GM23338 (cell line): ENCODE results near the gene OR51T1. TPM values are rescaled to one million over a fixed set of nuclear protein-coding genes. Genes with fewer than 3 reads are reported as not detected.

Experiments used
- ATAC-seq: fragments of 200-7000 bp; cut with Tn5 transposase; 3 replicates; pipeline ENCODE4 v1.9.1; 2020
- DNase-seq: peaks from one replicate; pipeline ENCODE4 v3.0.0-alpha.2; 2015; ENCODE audit warnings: low spot score
- H2AFZ ChIP-seq: fragments of 200-600 bp; sonication (generic); 2 replicates; pipeline ENCODE4 v1.8.0; 2016; ENCODE audit warnings: antibody characterized with exemption, mild to moderate bottlenecking, moderate library complexity
- H3F3A ChIP-seq: fragments of 200-600 bp; sonication (generic); replicated peaks from 2 replicates; pipeline ENCODE4 v1.8.0; 2017; ENCODE audit warnings: antibody characterized with exemption, mixed run types, low read depth
- H3K27ac ChIP-seq: fragments of 200-600 bp; sonication (generic); 2 replicates; pipeline ENCODE4 v1.6.1; 2016; ENCODE audit warnings: low read depth
- H3K27me3 ChIP-seq: fragments of 200-600 bp; sonication (generic); 2 replicates; pipeline ENCODE4 v1.8.0; 2016; ENCODE audit warnings: mild to moderate bottlenecking, mixed run types, moderate library complexity; ENCODE audit not compliant: insufficient read depth
- H3K36me3 ChIP-seq: fragments of 200-600 bp; sonication (generic); 2 replicates; pipeline ENCODE4 v1.8.0; 2016; ENCODE audit warnings: mild to moderate bottlenecking; ENCODE audit not compliant: insufficient read depth
- H3K4me1 ChIP-seq: fragments of 200-600 bp; sonication (generic); 2 replicates; pipeline ENCODE4 v1.8.0; 2016; ENCODE audit warnings: mild to moderate bottlenecking, moderate library complexity; ENCODE audit not compliant: insufficient read depth
- H3K4me2 ChIP-seq: fragments of 200-600 bp; sonication (generic); 2 replicates; pipeline ENCODE4 v1.7.1; 2017; ENCODE audit warnings: mixed run types
- H3K4me3 ChIP-seq: fragments of 200-600 bp; sonication (generic); 2 replicates; pipeline ENCODE4 v1.6.1; 2016; ENCODE audit warnings: mixed run types
- H3K79me2 ChIP-seq: fragments of 200-600 bp; sonication (generic); replicated peaks from 2 replicates; pipeline ENCODE4 v1.8.0; 2017; ENCODE audit warnings: mild to moderate bottlenecking; ENCODE audit not compliant: insufficient read depth
- H3K9me2 ChIP-seq: fragments of 200-600 bp; sonication (generic); 2 replicates; pipeline ENCODE4 v1.8.0; 2017; ENCODE audit not compliant: insufficient read depth
- H4K20me1 ChIP-seq: fragments of 200-600 bp; sonication (generic); replicated peaks from 2 replicates; pipeline ENCODE4 v1.8.0; 2017; ENCODE audit warnings: mild to moderate bottlenecking; ENCODE audit not compliant: insufficient read depth
- H3K27ac Mint-ChIP-seq: 2 replicates; pipeline ENCODE4 v1.8.0; 2020; ENCODE audit warnings: inconsistent platforms, mild to moderate bottlenecking, moderate library complexity, mixed read lengths
- H3K27me3 Mint-ChIP-seq: 3 replicates; pipeline ENCODE4 v1.8.0; 2022; ENCODE audit warnings: low read depth, mild to moderate bottlenecking, moderate library complexity, mixed read lengths, inconsistent platforms; ENCODE audit not compliant: insufficient read depth, poor library complexity
- H3K36me3 Mint-ChIP-seq: 3 replicates; pipeline ENCODE4 v1.8.0; 2021; ENCODE audit warnings: low read depth, mild to moderate bottlenecking, inconsistent platforms, moderate library complexity, mixed read lengths
- H3K4me1 Mint-ChIP-seq: 3 replicates; pipeline ENCODE4 v1.8.0; 2020; ENCODE audit warnings: mild to moderate bottlenecking, inconsistent platforms, mixed read lengths
- H3K4me3 Mint-ChIP-seq: 3 replicates; pipeline ENCODE4 v1.8.0; 2021; ENCODE audit warnings: moderate library complexity, mild to moderate bottlenecking, inconsistent platforms, mixed read lengths
- H3K9me3 Mint-ChIP-seq: 3 replicates; pipeline ENCODE4 v1.8.0; 2020; ENCODE audit warnings: moderate library complexity, mild to moderate bottlenecking, inconsistent platforms, mixed read lengths
- CREB1 ChIP-seq: fragments of 250-450 bp; sonication (Bioruptor Pico); IDR thresholded peaks from 2 replicates; pipeline ENCODE4 v1.5.0; 2020; ENCODE audit warnings: low read depth, mild to moderate bottlenecking, moderate library complexity
- EZH2 ChIP-seq: fragments of 200-600 bp; sonication (generic); IDR thresholded peaks from one replicate; pipeline ENCODE4 v1.8.0; 2017; ENCODE audit warnings: antibody characterized with exemption, mild to moderate bottlenecking, low read depth; ENCODE audit not compliant: unreplicated experiment
- EZH2phosphoT487 ChIP-seq: fragments of 200-600 bp; sonication (generic); IDR thresholded peaks from one replicate; pipeline ENCODE4 v1.8.1; 2018; ENCODE audit warnings: antibody characterized with exemption; ENCODE audit not compliant: unreplicated experiment
- JUNB ChIP-seq: IDR thresholded peaks from one replicate; pipeline ENCODE4 v1.6.1; 2016; ENCODE audit warnings: antibody characterized with exemption; ENCODE audit not compliant: unreplicated experiment
- NANOG ChIP-seq: IDR thresholded peaks from 2 replicates; pipeline ENCODE4 v1.6.1; 2016; ENCODE audit warnings: antibody characterized with exemption, borderline replicate concordance
- POLR2AphosphoS5 ChIP-seq: IDR thresholded peaks from 2 replicates; pipeline ENCODE4 v1.6.1; 2016; ENCODE audit warnings: antibody characterized with exemption, low read depth
- STAT1 ChIP-seq: IDR thresholded peaks from one replicate; pipeline ENCODE4 v1.6.1; 2016; ENCODE audit warnings: antibody characterized with exemption; ENCODE audit not compliant: unreplicated experiment
- ZNF114 ChIP-seq: fragments of 250-450 bp; sonication (Bioruptor Pico); IDR thresholded peaks from 2 replicates; pipeline ENCODE4 v1.5.0; 2020; ENCODE audit warnings: mild to moderate bottlenecking, moderate library complexity
- ZNF331 ChIP-seq: fragments of 250-450 bp; sonication (Bioruptor Pico); IDR thresholded peaks from 2 replicates; pipeline ENCODE4 v1.5.0; 2020; ENCODE audit warnings: low read depth, mild to moderate bottlenecking, moderate library complexity
- polyA plus RNA-seq: library from polyadenylated mRNA; unstranded; fragments of >200 nt; fragmentation: Nextera tagmentation; extraction: Ambion mirVana; gene quantifications from 2 replicates; pipeline ENCODE4 v1.2.1, GENCODE V29; 2016
- total RNA-seq: library from RNA; depleted of rRNA; stranded (reverse); fragments of >200 nt; shearing (Covaris generic); gene quantifications from 2 replicates; pipeline ENCODE4 v1.2.3, GENCODE V29; 2014
- TF ChIP-seq, protein P1 (sequence below): fragments of 250-450 bp; sonication (Bioruptor Pico); IDR thresholded peaks from 2 replicates; pipeline ENCODE4 v1.5.0; 2020; ENCODE audit warnings: mild to moderate bottlenecking, moderate library complexity
- TF ChIP-seq, protein P2 (sequence below): IDR thresholded peaks from one replicate; pipeline ENCODE4 v1.6.1; 2018; ENCODE audit warnings: antibody characterized with exemption; ENCODE audit not compliant: unreplicated experiment
- TF ChIP-seq, protein P3 (sequence below), 2 experiments: fragments of 200-600 bp in 1 of 2; sonication (generic) in 1 of 2; conservative IDR thresholded peaks; 2 replicates each; pipeline versions ENCODE4 v1.5.1 to v1.6.1; 2016 to 2017; ENCODE audit warnings: antibody characterized with exemption in 2 of 2, low read depth in 2 of 2, mild to moderate bottlenecking in 2 of 2, moderate library complexity in 1 of 2
- TF ChIP-seq, protein P4 (sequence below): IDR thresholded peaks from 2 replicates; pipeline ENCODE4 v1.6.1; 2016; ENCODE audit warnings: antibody characterized with exemption

Gene OR51T1
- total and polyA plus RNA-seq, 2 experiments from 2014 or later: not detected

DNA sequence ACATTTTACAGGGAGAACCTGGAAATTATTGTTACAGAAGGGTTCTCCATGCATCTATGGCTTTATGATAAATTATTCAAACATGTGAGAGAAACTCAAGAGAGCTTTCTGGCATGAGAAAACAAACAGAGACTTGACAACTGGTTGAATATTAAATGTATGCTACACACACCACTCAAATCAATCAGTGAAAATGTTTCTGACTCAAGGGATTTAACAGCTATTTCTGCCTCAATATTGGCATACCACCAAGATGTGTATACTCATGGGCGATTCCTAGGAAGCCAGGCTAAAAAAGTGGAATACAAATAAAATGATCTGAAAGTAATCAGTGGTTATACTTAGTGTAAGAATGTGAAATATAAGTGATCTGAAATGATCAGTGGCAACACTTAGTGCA, 15.8 kb upstream of the OR51T1 start:
- Histone ChIP-seq H4K20me1 (no peaks in the 10 kb centered on the region), H3K4me2 (no peak overlapping the region), H3F3A (no peaks in the 10 kb centered on the region), H3K4me3 (no peak overlapping the region), H3K27me3 (no peaks in the 10 kb centered on the region), H3K4me1 (peaks cover 16% of the 10 kb centered on the region), H3K27ac (no peak overlapping the region), H3K36me3 (no peaks in the 10 kb centered on the region), H3K9me2 (no peaks in the 10 kb centered on the region), H2AFZ (0 out of 2 replicates have a peak overlapping the region, but pooled peaks have one; percentile 39), H3K79me2 (no peaks in the 10 kb centered on the region)
- Mint-ChIP-seq H3K4me3 (no peak overlapping the region), H3K27me3 (peaks cover 1% of the 10 kb centered on the region), H3K36me3 (0 out of 3 replicates have a peak, but pooled peaks cover 4% of the 10 kb centered on the region), H3K4me1 (peaks cover 31% of the 10 kb centered on the region), H3K27ac (no peak overlapping the region), H3K9me3 (peaks cover 6% of the 10 kb centered on the region)
- ATAC-seq: no peak
- DNase-seq: no peak
- TF ChIP-seq CREB1: no peak
- no peak for TF ChIP-seq ZNF331
- no peak for TF ChIP-seq ZNF114 (CRISPR knock-in tag)
- TF ChIP-seq, protein P1, sequence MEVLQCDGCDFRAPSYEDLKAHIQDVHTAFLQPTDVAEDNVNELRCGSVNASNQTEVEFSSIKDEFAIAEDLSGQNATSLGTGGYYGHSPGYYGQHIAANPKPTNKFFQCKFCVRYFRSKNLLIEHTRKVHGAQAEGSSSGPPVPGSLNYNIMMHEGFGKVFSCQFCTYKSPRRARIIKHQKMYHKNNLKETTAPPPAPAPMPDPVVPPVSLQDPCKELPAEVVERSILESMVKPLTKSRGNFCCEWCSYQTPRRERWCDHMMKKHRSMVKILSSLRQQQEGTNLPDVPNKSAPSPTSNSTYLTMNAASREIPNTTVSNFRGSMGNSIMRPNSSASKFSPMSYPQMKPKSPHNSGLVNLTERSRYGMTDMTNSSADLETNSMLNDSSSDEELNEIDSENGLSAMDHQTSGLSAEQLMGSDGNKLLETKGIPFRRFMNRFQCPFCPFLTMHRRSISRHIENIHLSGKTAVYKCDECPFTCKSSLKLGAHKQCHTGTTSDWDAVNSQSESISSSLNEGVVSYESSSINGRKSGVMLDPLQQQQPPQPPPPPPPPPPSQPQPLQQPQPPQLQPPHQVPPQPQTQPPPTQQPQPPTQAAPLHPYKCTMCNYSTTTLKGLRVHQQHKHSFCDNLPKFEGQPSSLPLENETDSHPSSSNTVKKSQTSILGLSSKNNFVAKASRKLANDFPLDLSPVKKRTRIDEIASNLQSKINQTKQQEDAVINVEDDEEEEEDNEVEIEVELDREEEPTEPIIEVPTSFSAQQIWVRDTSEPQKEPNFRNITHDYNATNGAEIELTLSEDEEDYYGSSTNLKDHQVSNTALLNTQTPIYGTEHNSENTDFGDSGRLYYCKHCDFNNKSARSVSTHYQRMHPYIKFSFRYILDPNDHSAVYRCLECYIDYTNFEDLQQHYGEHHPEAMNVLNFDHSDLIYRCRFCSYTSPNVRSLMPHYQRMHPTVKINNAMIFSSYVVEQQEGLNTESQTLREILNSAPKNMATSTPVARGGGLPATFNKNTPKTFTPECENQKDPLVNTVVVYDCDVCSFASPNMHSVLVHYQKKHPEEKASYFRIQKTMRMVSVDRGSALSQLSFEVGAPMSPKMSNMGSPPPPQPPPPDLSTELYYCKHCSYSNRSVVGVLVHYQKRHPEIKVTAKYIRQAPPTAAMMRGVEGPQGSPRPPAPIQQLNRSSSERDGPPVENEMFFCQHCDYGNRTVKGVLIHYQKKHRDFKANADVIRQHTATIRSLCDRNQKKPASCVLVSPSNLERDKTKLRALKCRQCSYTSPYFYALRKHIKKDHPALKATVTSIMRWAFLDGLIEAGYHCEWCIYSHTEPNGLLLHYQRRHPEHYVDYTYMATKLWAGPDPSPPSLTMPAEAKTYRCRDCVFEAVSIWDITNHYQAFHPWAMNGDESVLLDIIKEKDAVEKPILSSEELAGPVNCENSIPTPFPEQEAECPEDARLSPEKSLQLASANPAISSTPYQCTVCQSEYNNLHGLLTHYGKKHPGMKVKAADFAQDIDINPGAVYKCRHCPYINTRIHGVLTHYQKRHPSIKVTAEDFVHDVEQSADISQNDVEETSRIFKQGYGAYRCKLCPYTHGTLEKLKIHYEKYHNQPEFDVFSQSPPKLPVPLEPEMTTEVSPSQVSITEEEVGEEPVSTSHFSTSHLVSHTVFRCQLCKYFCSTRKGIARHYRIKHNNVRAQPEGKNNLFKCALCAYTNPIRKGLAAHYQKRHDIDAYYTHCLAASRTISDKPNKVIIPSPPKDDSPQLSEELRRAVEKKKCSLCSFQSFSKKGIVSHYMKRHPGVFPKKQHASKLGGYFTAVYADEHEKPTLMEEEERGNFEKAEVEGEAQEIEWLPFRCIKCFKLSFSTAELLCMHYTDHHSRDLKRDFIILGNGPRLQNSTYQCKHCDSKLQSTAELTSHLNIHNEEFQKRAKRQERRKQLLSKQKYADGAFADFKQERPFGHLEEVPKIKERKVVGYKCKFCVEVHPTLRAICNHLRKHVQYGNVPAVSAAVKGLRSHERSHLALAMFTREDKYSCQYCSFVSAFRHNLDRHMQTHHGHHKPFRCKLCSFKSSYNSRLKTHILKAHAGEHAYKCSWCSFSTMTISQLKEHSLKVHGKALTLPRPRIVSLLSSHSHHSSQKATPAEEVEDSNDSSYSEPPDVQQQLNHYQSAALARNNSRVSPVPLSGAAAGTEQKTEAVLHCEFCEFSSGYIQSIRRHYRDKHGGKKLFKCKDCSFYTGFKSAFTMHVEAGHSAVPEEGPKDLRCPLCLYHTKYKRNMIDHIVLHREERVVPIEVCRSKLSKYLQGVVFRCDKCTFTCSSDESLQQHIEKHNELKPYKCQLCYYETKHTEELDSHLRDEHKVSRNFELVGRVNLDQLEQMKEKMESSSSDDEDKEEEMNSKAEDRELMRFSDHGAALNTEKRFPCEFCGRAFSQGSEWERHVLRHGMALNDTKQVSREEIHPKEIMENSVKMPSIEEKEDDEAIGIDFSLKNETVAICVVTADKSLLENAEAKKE: no peak
- TF ChIP-seq POLR2AphosphoS5: no peak
- TF ChIP-seq, protein P2, sequence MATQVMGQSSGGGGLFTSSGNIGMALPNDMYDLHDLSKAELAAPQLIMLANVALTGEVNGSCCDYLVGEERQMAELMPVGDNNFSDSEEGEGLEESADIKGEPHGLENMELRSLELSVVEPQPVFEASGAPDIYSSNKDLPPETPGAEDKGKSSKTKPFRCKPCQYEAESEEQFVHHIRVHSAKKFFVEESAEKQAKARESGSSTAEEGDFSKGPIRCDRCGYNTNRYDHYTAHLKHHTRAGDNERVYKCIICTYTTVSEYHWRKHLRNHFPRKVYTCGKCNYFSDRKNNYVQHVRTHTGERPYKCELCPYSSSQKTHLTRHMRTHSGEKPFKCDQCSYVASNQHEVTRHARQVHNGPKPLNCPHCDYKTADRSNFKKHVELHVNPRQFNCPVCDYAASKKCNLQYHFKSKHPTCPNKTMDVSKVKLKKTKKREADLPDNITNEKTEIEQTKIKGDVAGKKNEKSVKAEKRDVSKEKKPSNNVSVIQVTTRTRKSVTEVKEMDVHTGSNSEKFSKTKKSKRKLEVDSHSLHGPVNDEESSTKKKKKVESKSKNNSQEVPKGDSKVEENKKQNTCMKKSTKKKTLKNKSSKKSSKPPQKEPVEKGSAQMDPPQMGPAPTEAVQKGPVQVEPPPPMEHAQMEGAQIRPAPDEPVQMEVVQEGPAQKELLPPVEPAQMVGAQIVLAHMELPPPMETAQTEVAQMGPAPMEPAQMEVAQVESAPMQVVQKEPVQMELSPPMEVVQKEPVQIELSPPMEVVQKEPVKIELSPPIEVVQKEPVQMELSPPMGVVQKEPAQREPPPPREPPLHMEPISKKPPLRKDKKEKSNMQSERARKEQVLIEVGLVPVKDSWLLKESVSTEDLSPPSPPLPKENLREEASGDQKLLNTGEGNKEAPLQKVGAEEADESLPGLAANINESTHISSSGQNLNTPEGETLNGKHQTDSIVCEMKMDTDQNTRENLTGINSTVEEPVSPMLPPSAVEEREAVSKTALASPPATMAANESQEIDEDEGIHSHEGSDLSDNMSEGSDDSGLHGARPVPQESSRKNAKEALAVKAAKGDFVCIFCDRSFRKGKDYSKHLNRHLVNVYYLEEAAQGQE: no peak
- TF ChIP-seq, protein P3, sequence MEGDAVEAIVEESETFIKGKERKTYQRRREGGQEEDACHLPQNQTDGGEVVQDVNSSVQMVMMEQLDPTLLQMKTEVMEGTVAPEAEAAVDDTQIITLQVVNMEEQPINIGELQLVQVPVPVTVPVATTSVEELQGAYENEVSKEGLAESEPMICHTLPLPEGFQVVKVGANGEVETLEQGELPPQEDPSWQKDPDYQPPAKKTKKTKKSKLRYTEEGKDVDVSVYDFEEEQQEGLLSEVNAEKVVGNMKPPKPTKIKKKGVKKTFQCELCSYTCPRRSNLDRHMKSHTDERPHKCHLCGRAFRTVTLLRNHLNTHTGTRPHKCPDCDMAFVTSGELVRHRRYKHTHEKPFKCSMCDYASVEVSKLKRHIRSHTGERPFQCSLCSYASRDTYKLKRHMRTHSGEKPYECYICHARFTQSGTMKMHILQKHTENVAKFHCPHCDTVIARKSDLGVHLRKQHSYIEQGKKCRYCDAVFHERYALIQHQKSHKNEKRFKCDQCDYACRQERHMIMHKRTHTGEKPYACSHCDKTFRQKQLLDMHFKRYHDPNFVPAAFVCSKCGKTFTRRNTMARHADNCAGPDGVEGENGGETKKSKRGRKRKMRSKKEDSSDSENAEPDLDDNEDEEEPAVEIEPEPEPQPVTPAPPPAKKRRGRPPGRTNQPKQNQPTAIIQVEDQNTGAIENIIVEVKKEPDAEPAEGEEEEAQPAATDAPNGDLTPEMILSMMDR (conservative IDR thresholded peaks at IDR 0.05; ENCODE audit: low read depth in 2 of 2): no peak
- TF ChIP-seq NANOG: no peak
- no peak for TF ChIP-seq JUNB
- TF ChIP-seq STAT1: no peak
- TF ChIP-seq EZH2phosphoT487: no peak
- TF ChIP-seq EZH2: no peak
- TF ChIP-seq, protein P4, sequence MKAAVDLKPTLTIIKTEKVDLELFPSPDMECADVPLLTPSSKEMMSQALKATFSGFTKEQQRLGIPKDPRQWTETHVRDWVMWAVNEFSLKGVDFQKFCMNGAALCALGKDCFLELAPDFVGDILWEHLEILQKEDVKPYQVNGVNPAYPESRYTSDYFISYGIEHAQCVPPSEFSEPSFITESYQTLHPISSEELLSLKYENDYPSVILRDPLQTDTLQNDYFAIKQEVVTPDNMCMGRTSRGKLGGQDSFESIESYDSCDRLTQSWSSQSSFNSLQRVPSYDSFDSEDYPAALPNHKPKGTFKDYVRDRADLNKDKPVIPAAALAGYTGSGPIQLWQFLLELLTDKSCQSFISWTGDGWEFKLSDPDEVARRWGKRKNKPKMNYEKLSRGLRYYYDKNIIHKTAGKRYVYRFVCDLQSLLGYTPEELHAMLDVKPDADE: no peak
